ENCODE measurements around the gene NRXN3. TPM values are rescaled to one million over a fixed set of nuclear protein-coding genes. Genes with fewer than 3 reads are reported as not detected.

Gene NRXN3
- total RNA-seq, 1 experiment from 2014 or later = 1.1 TPM

GRCh38 chr14:79658769-79659168, 1488.6 kb downstream of the NRXN3 start:
- ATAC-seq = no peak
- ChIA-PET CTCF (interaction anchor here (0.6 kb wide), 1 partner anchor 725 kb away, joined by 14 read pairs; no protein-coding TSS in a partner anchor), POLR2A (ENCODE audit: unreplicated experiment) (no interaction called here)
- Histone ChIP-seq H3K4me2 (ENCODE audit: low read length) (no peak overlapping the region), H3K9ac (ENCODE audit: low read length) (no peak overlapping the region), H3K36me3 (ENCODE audit: low read depth, low read length) (no peaks in the 10 kb centered on the region), H2AFZ (ENCODE audit: low read length) (no peak overlapping the region), H3K4me3 (ENCODE audit: low read length) (no peak overlapping the region), H3K27me3 (ENCODE audit: low read length) (no peaks in the 10 kb centered on the region), H3F3A (ENCODE audit: low read length, unreplicated experiment) (no peaks in the 10 kb centered on the region), H3K9me2 (replicated peaks; ENCODE audit: low read length) (no peaks in the 10 kb centered on the region), H4K20me1 (ENCODE audit: low read length) (no peaks in the 10 kb centered on the region), H3K9me3 (ENCODE audit: low read length) (no peaks in the 10 kb centered on the region), H3K27ac (ENCODE audit: low read length) (no peak overlapping the region), H3K4me1 (ENCODE audit: insufficient read depth, low read length) (no peaks in the 10 kb centered on the region), H3K79me2 (ENCODE audit: low read length) (no peaks in the 10 kb centered on the region)
- TF ChIP-seq EZH2phosphoT487 (IDR thresholded peaks at IDR 0.05; ENCODE audit: borderline replicate concordance, low read length) (no peak), CTCF (conservative IDR thresholded peaks at IDR 0.05; ENCODE audit: low read depth, low read length) (no peak), EZH2 (IDR thresholded peaks at IDR 0.05; ENCODE audit: low read length, unreplicated experiment) (no peak)
- DNase-seq = no peak
- BruUV-seq (replicated peaks) = no TSS peak
- intact Hi-C loops (cut with micrococcal nuclease) = no loop called here

GRCh38 chr14:79660053-79660939, 1490.1 kb downstream of the NRXN3 start:
- Histone ChIP-seq H3K9me2 (replicated peaks; ENCODE audit: low read length) (no peaks in the 10 kb centered on the region), H4K20me1 (ENCODE audit: low read length) (no peaks in the 10 kb centered on the region), H2AFZ (ENCODE audit: low read length) (no peak overlapping the region), H3K27ac (ENCODE audit: low read length) (no peak overlapping the region), H3F3A (ENCODE audit: low read length, unreplicated experiment) (no peaks in the 10 kb centered on the region), H3K4me2 (ENCODE audit: low read length) (no peak overlapping the region), H3K4me1 (ENCODE audit: insufficient read depth, low read length) (no peaks in the 10 kb centered on the region), H3K36me3 (ENCODE audit: low read depth, low read length) (no peaks in the 10 kb centered on the region), H3K9ac (ENCODE audit: low read length) (no peak overlapping the region), H3K27me3 (ENCODE audit: low read length) (no peaks in the 10 kb centered on the region), H3K9me3 (ENCODE audit: low read length) (no peaks in the 10 kb centered on the region), H3K4me3 (ENCODE audit: low read length) (no peak overlapping the region), H3K79me2 (ENCODE audit: low read length) (no peaks in the 10 kb centered on the region)
- no peak for DNase-seq
- POLR2A ChIA-PET (ENCODE audit: unreplicated experiment) = no interaction called here
- no peak for ATAC-seq
- CTCF ChIA-PET = no interaction called here
- BruUV-seq (replicated peaks) = no TSS peak
- TF ChIP-seq EZH2 (IDR thresholded peaks at IDR 0.05; ENCODE audit: low read length, unreplicated experiment) = no peak
- intact Hi-C loops (cut with micrococcal nuclease) = no loop called here

GRCh38 chr14:79661752-79662151, 1491.6 kb downstream of the NRXN3 start:
- no peaks in the 10 kb centered on the region for H3F3A ChIP-seq (ENCODE audit: low read length, unreplicated experiment)
- H3K9ac ChIP-seq (ENCODE audit: low read length) = no peak overlapping the region
- H3K9me2 ChIP-seq (replicated peaks; ENCODE audit: low read length) = no peaks in the 10 kb centered on the region
- H3K4me3 ChIP-seq (ENCODE audit: low read length) = no peak overlapping the region
- intact Hi-C loops (cut with micrococcal nuclease) = no loop called here
- H2AFZ ChIP-seq (ENCODE audit: low read length) = no peak overlapping the region
- ATAC-seq = no peak
- CTCF ChIA-PET = no interaction called here
- no peak overlapping the region for H3K4me2 ChIP-seq (ENCODE audit: low read length)
- H3K36me3 ChIP-seq (ENCODE audit: low read depth, low read length) = no peaks in the 10 kb centered on the region
- H3K27me3 ChIP-seq (ENCODE audit: low read length) = no peaks in the 10 kb centered on the region
- TF ChIP-seq EZH2 (IDR thresholded peaks at IDR 0.05; ENCODE audit: low read length, unreplicated experiment) (no peak), EZH2phosphoT487 (IDR thresholded peaks at IDR 0.05; ENCODE audit: borderline replicate concordance, low read length) (no peak), CTCF (conservative IDR thresholded peaks at IDR 0.05; ENCODE audit: low read depth, low read length) (no peak)
- no peaks in the 10 kb centered on the region for H3K79me2 ChIP-seq (ENCODE audit: low read length)
- POLR2A ChIA-PET (ENCODE audit: unreplicated experiment) = no interaction called here
- no peak for DNase-seq
- BruUV-seq (replicated peaks) = no TSS peak
- H3K9me3 ChIP-seq (ENCODE audit: low read length) = no peaks in the 10 kb centered on the region
- H3K27ac ChIP-seq (ENCODE audit: low read length) = no peak overlapping the region
- no peaks in the 10 kb centered on the region for H4K20me1 ChIP-seq (ENCODE audit: low read length)
- no peaks in the 10 kb centered on the region for H3K4me1 ChIP-seq (ENCODE audit: insufficient read depth, low read length)
